Stomach (tissue), 9 donors: Measurements from ENCODE around the gene PCDHGA1. TPM values are rescaled to one million over a fixed set of nuclear protein-coding genes. Genes with fewer than 3 reads are reported as not detected.

Source experiments
- DNase-seq, 2 donors: peaks; one replicate each; pipeline versions ENCODE4 v3.0.0 to v3.0.0-alpha.2; 2013 to 2019
- H3K27ac ChIP-seq, 5 donors: fragments of 200-600 bp in 4 of 5; sonication (generic) in 4 of 5; one replicate each; pipeline ENCODE4 v1.5.1; 2013 to 2019; ENCODE audit warnings: mild to moderate bottlenecking in 1 of 5, moderate library complexity in 1 of 5
- H3K27me3 ChIP-seq, 3 donors: fragments of 200-600 bp; sonication (generic); one replicate each; pipeline ENCODE4 v1.5.1; 2017 to 2019; ENCODE audit warnings: mixed run types in 1 of 3
- H3K36me3 ChIP-seq, 4 donors: fragments of 200-600 bp; sonication (generic); 1 replicate in 3 of 4; 2 replicates in 1 of 4; pipeline ENCODE4 v1.5.1; 2016 to 2019
- H3K4me1 ChIP-seq, 4 donors: fragments of 200-600 bp; sonication (generic); one replicate each; pipeline ENCODE4 v1.5.1; 2016 to 2019
- H3K4me3 ChIP-seq, 4 donors: fragments of 200-600 bp; sonication (generic) in 3 of 4; one replicate each; pipeline ENCODE4 v1.5.1; 2016 to 2019; ENCODE audit warnings: mild to moderate bottlenecking in 1 of 4
- H3K9me3 ChIP-seq, 4 donors: fragments of 200-600 bp; sonication (generic); one replicate each; pipeline ENCODE4 v1.5.1; 2016 to 2019
- CTCF ChIP-seq, 7 experiments: fragments of 450-650 bp in 4 of 7; fragments of 200-600 bp in 3 of 7; sonication (generic) in 3 of 7; IDR thresholded peaks; one replicate each; pipeline ENCODE4 v1.5.1; 2016 to 2019; ENCODE audit warnings: antibody characterized with exemption in 7 of 7, control low read depth in 2 of 7, mild to moderate bottlenecking in 1 of 7
- EP300 ChIP-seq: sonication (generic); formaldehyde crosslinking; IDR thresholded peaks from one replicate; pipeline ENCODE4 v1.6.1; 2017; ENCODE audit warnings: antibody characterized with exemption
- POLR2A ChIP-seq, 4 donors: fragments of 450-650 bp; IDR thresholded peaks; one replicate each; pipeline ENCODE4 v1.6.1; 2016; ENCODE audit warnings: antibody characterized with exemption in 4 of 4, control low read depth in 2 of 4, mild to moderate bottlenecking in 1 of 4, moderate library complexity in 1 of 4
- POLR2AphosphoS5 ChIP-seq, 3 donors: sonication (generic); formaldehyde crosslinking; IDR thresholded peaks; one replicate each; pipeline ENCODE4 v1.6.1; 2016; ENCODE audit warnings: antibody characterized with exemption in 3 of 3
- WGBS, 5 donors: extraction: QIAGEN DNeasy Blood & Tissue Kit in 3 of 5; methylation state at CpG; one replicate each; pipeline versions ENCODE4 v1.1.5 to v1.1.7; 2013 to 2018; 5-methylcytosine and 5-hydroxymethylcytosine counted together
- intact Hi-C: fragments of 100-400 bp; cut with DNase I; formaldehyde crosslinking; loops from one replicate; pipeline ENCODE4 v1.15.1; 2023; ENCODE audit warnings: low total_unique reads
- polyA plus RNA-seq, 3 donors: library from polyadenylated mRNA; stranded (reverse); fragments of 200-250 nt; gene quantifications; one replicate each; pipeline ENCODE4 v1.2.3, GENCODE V29; 2013
- total RNA-seq, 5 donors: library from RNA; depleted of rRNA; stranded (reverse); fragments of >200 nt; gene quantifications; one replicate each; pipeline versions ENCODE4 v1.1.0 to v1.2.3, GENCODE V29; 2014 to 2016
- donor health status: healthy with polysubstance abuse.
- donor health status: Bipolar disorder and iron deficiency.
- donor health status: healthy.

The PCDHGA1 gene
- total and polyA plus RNA-seq, 8 donors = 0.13 to 0.18 TPM; not detected in 6

GRCh38 chr5:141320225-141321169 is 9.8 kb upstream of the PCDHGA1 start, which contains the start of gene TAF7:
Gene TAF7, minus strand, starts transcription at chr5:141320784. Its CDS starts 740 bp downstream, at chr5:141320044.
- intact Hi-C loops = loop anchor here (10.0 kb wide), 1 partner anchor 214 kb away; no protein-coding TSS in a partner anchor
- Histone ChIP-seq H3K36me3 (peaks cover 14 to 44% (median 43%) of the 10 kb centered on the region in 4 donors), H3K27me3 (no peaks in the 10 kb centered on the region), H3K4me3 (peak within 1 kb of the TSS; percentile 63 to 82 (median 72)), H3K9me3 (peaks cover 53 to 91% (median 71%) of the 10 kb centered on the region in 4 donors), H3K27ac (peak within 1 kb of the TSS; percentile 92 to 95 (median 93)), H3K4me1 (peaks cover 0 to 12% (median 8%) of the 10 kb centered on the region in 4 donors)
- TF ChIP-seq POLR2AphosphoS5 (IDR thresholded peaks at IDR 0.05) = peak; percentile 96 to 98 (median 96)
- TF ChIP-seq CTCF (IDR thresholded peaks at IDR 0.05) = peak in 5 of 7 experiments; percentile 60 to 77 (median 67)
- peak; percentile 35 for TF ChIP-seq EP300
- TF ChIP-seq POLR2A (IDR thresholded peaks at IDR 0.05) = peak in 2 of 4 donors; percentile 50 to 82
- WGBS, 5 donors = 2% methylated on average over 63 to 67 of the region's 67 CpGs
- peak; percentile 88 to 97 for DNase-seq

GRCh38 chr5:141322261-141322660 is 8.1 kb upstream of the PCDHGA1 start:
- H3K9me3 ChIP-seq = peaks cover 40 to 91% (median 69%) of the 10 kb centered on the region in 4 donors
- intact Hi-C loops = loop anchor here (10.0 kb wide), 1 partner anchor 213 kb away; no protein-coding TSS in a partner anchor
- no peak overlapping the region for H3K27ac ChIP-seq
- TF ChIP-seq POLR2AphosphoS5 (IDR thresholded peaks at IDR 0.05) (no peak), CTCF (IDR thresholded peaks at IDR 0.05) (no peak), EP300 (no peak), POLR2A (IDR thresholded peaks at IDR 0.05) (no peak)
- WGBS, 5 donors = 78 to 86% (median 81%) methylated on average over 3 of the region's 3 CpGs
- no peak for DNase-seq
- peaks cover 12 to 27% (median 26%) of the 10 kb centered on the region in 4 donors for H3K36me3 ChIP-seq
- H3K27me3 ChIP-seq = peaks cover 0 to 8% (median 0%) of the 10 kb centered on the region in 3 donors
- peaks cover 0 to 12% (median 8%) of the 10 kb centered on the region in 4 donors for H3K4me1 ChIP-seq
- H3K4me3 ChIP-seq = no peak overlapping the region

- TF ChIP-seq POLR2A (IDR thresholded peaks at IDR 0.05) (no peak), CTCF (IDR thresholded peaks at IDR 0.05) (peak in 2 of 7 experiments; percentile 11 to 17), POLR2AphosphoS5 (IDR thresholded peaks at IDR 0.05) (no peak)
- peaks cover 0 to 35% (median 13%) of the 10 kb centered on the region in 3 donors for H3K27me3 ChIP-seq
- H3K27ac ChIP-seq = peak overlapping the region in 2 of 5 donors; percentile 45 to 66
- intact Hi-C loops = loop anchor here (10.0 kb wide), 1 partner anchor 209 kb away; no protein-coding TSS in a partner anchor
- H3K36me3 ChIP-seq = peaks cover 0 to 5% (median 0%) of the 10 kb centered on the region in 4 donors
- peak; percentile 32 to 69 for DNase-seq
- 10 to 15% (median 13%) methylated on average over 27 of the region's 27 CpGs for WGBS, 5 donors
- peaks cover 0 to 3% (median 1%) of the 10 kb centered on the region in 4 donors for H3K4me1 ChIP-seq
- peaks cover 10 to 97% (median 74%) of the 10 kb centered on the region in 4 donors for H3K9me3 ChIP-seq
- H3K4me3 ChIP-seq = peak overlapping the region; percentile 14 to 31 (median 24)
Measured at GRCh38 chr5:141326088-141326854, 4.0 kb upstream of the PCDHGA1 start.
